Suppressor macrophage treated with lipopolysaccharide for 1 hour (primary cell): ENCODE measurements around the gene RBFOX2.
"Not testable (repeated sequence)": the region's sequence is repeated elsewhere in the genome, so short reads cannot be mapped to it uniquely, and the experiment has no call there.

Experiments
- DNase-seq, 3 donors: peaks; one replicate each; pipeline ENCODE4 v3.0.0-alpha.2; 2020 to 2022

Gene RBFOX2, protein sequence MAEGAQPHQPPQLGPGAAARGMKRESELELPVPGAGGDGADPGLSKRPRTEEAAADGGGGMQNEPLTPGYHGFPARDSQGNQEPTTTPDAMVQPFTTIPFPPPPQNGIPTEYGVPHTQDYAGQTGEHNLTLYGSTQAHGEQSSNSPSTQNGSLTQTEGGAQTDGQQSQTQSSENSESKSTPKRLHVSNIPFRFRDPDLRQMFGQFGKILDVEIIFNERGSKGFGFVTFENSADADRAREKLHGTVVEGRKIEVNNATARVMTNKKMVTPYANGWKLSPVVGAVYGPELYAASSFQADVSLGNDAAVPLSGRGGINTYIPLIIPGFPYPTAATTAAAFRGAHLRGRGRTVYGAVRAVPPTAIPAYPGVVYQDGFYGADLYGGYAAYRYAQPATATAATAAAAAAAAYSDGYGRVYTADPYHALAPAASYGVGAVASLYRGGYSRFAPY

GRCh38 chr22:36028646-36029405 lies at the start of gene RBFOX2:
RBFOX2 (minus strand) TSS chr22:36028824; CDS start chr22:36028425, 399 bp downstream.
- peak; percentile 83 to 93 (median 86) for DNase-seq

GRCh38 chr22:36077271-36077670 lies 48.6 kb upstream of the RBFOX2 start:
- no peak for DNase-seq

DNA sequence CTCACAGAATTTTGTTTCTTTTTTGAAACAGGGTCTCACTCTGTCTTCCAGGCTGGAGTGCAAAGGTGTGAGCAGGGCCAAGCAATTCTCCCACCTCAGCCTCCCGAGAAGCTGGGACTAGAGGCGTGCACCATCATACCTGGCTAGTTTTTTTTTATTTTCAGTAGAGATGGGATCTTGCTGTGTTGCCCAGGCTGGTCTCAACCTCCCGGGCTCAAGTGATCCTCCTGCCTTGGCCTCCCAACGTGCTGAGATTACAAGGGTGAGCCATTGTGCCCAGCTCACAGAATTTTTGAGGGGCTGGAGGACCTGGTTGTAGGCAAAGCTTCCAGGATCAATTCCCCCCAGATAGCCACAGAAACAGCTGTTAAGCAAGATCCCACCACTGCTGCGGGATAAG lies 47.1 kb upstream of the RBFOX2 start:
- DNase-seq: no peak

GRCh38 chr22:36075230-36075629 lies 46.6 kb upstream of the RBFOX2 start:
- no peak for DNase-seq

- no peak for DNase-seq
Observed at GRCh38 chr22:36073476-36073875, 44.9 kb upstream of the RBFOX2 start.

DNA sequence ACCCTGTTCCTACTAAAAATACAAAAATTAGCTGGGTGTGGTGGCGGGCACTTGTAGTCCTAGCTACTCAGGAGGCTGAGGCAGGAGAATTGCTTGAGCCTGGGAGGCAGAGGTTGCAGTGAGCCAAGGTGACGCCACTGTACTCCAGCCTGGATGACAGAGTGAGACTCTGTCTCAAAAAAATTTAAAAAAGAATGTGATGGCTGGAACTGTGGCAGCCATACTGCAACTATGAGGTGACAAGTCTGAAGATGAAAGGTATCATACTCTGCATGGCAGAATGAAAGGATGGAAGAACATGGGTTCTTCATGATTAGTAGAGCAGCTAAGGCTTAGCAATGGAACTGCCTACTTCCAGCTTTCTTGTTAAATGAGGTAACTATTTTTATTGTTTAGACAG lies 42.0 kb upstream of the RBFOX2 start:
- not testable (repeated sequence) for DNase-seq

- DNase-seq: no peak
Observed at GRCh38 chr22:36069368-36069767, 40.7 kb upstream of the RBFOX2 start.

- DNase-seq: peak in 1 of 3 donors; percentile 10
Observed at GRCh38 chr22:36068776-36069344, 40.2 kb upstream of the RBFOX2 start.

- no peak for DNase-seq
Observed at GRCh38 chr22:36067235-36067558, 38.6 kb upstream of the RBFOX2 start.

DNA sequence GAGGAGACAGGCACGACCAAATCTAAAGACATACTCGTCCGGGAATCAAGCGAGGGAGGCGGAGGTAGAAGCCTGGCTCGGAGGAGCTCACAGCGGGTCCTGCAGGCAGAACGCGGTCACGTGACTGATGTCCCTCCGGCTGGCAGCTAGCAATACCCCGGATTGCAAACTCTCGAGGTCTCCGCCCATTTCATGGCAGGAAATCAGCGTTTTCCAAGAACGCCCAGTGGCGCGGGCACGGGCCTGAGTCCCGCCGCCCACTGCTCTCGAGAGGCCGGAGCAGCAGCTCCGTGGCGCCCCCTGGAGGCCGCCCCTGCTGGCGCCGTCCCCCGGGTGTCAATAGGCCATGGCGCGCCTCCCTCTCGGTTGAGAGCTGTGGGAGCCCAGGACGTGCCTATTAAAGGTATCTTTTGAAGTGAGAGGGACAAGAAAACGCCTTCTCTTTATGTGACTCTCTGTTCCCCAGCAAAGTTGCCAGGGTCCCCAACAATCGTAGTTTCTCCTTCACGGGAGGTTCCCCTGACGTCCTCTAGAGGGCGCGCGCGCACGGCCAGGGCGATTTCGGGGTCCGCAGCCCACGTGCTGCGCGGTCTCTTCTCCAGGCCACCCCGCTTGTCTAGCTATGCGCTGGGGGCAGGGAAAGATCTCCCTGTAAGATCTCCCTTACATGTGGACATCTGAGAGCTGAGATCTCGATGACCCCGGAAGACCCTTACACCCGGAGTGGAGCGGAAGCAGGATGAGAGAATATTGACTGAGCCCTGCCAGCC lies 37.3 kb upstream of the RBFOX2 start:
- DNase-seq: peak; percentile 75 to 88 (median 81)

DNA sequence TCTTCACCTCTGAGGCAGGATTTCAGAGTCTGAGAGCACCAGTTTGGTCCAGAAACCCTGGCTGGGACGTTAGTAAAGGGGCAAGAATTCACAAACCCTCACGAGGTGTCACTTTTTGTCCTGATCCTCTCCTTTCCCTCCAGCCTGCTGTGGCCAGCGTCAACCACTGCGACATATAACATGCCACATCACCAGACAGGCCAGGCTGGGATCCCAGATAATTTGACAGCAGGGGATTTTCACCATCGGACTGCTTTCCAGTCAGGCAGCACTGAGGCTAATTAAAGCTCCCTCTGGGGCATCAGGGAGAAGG lies 36.8 kb upstream of the RBFOX2 start:
- DNase-seq: no peak

DNA sequence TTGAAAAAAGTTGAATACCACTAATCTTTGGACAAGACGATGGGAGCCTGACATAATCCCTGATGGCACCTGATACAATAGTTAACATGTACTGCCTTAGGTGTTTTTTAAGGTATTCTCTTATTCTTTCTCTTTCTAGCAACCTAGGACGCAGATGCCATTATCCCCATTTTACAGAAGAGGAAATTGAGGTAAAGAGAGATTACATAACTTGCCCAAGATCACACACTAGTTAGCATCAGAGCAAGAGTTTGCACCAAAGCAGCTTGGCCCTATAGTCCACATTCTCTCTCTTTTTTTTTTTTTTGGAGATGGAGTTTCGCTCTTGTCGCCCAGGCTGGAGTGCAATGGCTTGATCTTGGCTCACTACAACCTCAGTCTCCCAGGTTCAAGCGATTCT lies 35.7 kb upstream of the RBFOX2 start:
- no peak for DNase-seq

- DNase-seq: no peak
Observed at GRCh38 chr22:36056980-36057379, 28.4 kb upstream of the RBFOX2 start.

- no peak for DNase-seq
Observed at GRCh38 chr22:36055376-36056295, 27.0 kb upstream of the RBFOX2 start.

GRCh38 chr22:36054446-36054845 lies 25.8 kb upstream of the RBFOX2 start:
- DNase-seq: not testable (repeated sequence)

- no peak for DNase-seq
Observed at GRCh38 chr22:36053242-36054147, 24.9 kb upstream of the RBFOX2 start.

- peak in 2 of 3 donors; percentile 27 to 28 for DNase-seq
Observed at GRCh38 chr22:36052505-36052941, 23.9 kb upstream of the RBFOX2 start.

DNA sequence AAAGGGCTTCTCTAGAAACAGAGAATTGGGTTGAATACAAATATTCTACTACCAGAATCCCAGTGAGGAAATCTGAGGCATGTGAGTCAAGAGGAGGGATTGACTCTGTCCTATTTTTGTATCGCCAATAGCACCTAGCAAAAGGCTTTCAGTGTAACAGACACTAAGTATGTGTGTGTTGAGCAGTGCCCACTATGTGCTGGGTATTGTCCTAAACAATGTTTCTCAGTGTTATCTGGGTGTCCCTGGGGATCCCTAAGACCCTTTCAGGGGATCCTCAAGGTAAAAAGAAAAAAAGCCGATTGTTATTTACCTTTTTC lies 21.0 kb upstream of the RBFOX2 start:
- no peak for DNase-seq

DNA sequence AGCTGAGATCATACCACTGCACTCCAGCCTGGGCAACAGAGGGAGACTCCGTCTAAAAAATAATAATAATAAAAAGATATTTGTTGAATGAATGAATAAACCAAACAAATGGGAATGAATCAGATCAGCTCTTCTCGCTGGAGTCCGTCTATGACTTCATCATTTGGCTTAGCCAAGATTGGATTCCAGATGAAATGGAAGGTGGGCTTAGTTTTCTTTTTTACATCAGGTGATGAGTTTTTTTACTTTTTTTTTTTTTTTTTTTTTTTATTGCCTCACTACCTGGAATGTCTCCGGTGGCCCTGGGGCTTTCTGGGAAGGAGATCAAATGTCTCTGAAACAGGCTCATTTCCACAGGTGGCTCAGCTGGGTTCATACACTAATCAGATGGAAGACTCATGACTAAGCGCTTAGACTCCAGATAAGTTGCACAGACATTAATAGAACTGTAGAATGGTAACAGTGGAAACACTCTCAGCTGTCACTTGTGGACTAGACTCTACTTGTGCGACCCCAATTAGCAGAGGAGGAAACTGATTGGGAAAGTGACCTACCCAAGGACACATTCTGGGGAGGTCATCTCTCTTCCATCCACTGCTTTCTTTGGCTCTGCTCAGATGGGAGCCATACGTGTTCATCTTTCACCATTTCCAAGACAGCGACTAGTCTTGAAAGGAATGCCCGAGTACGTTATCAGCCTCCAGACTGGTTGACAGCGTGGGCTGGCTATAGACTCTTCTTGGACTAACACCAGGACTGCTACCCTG lies 20.5 kb upstream of the RBFOX2 start:
- no peak for DNase-seq

GRCh38 chr22:36044517-36044916 lies 15.9 kb upstream of the RBFOX2 start:
- DNase-seq: not testable (repeated sequence)
